ENCODE data around the gene PCDH9.

PCDH9 gene

DNA sequence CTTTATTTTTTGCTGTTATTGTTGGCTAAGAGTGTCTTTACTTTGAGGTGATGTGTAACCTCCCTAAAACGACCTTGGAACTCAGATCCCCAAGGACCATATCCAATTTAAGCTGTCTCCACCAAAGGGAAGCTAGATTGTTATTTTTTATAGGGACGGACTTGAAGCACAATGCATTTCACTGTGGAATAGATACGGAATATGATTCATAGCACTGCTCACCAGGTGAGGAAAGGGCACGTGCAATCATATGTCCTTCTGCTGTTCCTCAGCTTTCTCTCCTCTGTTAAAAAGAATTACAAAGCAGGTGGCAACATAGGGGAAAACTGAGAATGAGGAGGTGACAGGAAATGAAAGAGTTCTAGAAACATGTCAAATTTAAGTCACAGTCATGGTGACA lies 679.0 kb downstream of the PCDH9 start:
- no peak for DNase-seq (ENCODE audit: low spot score)
- TF ChIP-seq, protein P1, sequence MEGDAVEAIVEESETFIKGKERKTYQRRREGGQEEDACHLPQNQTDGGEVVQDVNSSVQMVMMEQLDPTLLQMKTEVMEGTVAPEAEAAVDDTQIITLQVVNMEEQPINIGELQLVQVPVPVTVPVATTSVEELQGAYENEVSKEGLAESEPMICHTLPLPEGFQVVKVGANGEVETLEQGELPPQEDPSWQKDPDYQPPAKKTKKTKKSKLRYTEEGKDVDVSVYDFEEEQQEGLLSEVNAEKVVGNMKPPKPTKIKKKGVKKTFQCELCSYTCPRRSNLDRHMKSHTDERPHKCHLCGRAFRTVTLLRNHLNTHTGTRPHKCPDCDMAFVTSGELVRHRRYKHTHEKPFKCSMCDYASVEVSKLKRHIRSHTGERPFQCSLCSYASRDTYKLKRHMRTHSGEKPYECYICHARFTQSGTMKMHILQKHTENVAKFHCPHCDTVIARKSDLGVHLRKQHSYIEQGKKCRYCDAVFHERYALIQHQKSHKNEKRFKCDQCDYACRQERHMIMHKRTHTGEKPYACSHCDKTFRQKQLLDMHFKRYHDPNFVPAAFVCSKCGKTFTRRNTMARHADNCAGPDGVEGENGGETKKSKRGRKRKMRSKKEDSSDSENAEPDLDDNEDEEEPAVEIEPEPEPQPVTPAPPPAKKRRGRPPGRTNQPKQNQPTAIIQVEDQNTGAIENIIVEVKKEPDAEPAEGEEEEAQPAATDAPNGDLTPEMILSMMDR (IDR thresholded peaks at IDR 0.05; ENCODE audit: extremely low read depth, missing control alignments), result no peak

DNA sequence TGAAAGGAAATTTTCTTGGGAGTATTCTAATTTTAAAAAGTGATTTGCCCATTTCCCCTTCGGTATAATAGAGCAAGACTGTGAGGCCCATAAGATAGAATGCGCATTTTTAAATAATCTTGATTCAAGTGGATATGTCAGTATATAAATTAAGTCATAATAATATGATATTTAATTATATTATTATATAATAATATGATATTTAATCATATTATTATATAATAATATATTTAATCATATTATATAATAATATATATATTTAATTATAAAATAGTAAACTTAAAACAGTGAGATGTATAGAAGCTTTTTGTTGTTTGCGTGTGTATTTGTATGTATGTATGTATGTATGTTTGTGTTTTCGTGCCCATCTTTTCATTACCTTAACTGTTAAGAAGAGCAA lies 682.5 kb downstream of the PCDH9 start:
- DNase-seq (ENCODE audit: low spot score), result no peak
- TF ChIP-seq, protein P1 (IDR thresholded peaks at IDR 0.05; ENCODE audit: extremely low read depth, missing control alignments), result no peak

DNA sequence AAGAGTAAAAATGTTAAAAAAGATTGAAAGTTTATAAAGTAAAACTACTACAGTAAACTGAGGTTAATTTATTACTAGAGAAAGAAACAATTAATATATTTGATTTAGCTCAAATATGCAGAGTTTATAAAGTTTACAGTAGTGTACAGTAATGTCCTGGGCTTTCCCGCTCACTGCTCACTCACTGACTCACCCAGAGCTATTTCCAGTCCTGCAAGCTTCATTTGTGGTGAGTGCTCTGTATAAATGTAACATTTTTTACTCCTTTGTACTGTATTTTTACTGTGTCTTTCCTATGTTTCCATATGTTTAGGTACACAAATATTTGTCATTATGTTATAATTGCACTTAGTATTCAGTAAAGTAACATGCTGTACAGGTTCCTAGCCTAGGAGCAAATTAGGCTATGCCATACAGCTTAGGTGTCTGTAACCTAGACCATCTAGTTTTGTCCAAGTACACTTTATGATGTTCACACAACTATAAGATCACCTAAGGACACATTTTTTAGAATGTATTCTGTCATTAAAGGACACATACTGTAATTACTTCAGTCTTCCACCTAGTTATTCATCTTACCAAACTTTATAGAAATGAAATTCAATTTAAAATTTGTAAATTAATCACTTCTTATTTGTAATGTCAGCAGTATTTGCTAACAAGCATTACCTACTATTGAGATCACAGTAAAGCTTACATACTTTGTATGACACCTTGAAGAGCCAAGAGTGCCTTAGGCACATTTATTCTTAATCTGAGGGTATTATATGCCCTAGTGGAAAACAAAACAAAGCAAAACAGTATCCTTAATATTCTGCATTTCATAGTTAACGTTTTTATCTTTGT lies 683.4 kb downstream of the PCDH9 start:
- no peak for DNase-seq (ENCODE audit: low spot score)
- TF ChIP-seq, protein P1 (IDR thresholded peaks at IDR 0.05; ENCODE audit: extremely low read depth, missing control alignments), result no peak

DNA sequence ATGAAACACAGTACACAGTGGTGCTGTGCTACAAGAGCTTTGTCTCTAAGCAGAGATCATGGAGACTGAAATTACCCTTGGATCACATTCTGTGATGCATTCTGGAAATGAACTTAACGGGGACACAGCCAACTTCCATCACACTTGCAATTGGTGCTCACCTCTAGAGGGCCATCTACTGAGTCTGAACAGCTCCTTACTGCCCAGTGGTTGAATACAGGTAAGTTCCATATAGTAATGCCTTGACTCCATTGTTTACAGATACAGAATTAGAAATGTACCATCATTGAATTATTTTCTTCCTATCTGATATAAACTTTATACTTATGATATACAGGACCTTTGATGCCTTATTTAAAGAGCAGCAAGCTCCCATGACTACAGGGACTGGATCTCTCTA lies 686.4 kb downstream of the PCDH9 start:
- no peak for DNase-seq (ENCODE audit: low spot score)
- TF ChIP-seq, protein P1 (IDR thresholded peaks at IDR 0.05; ENCODE audit: extremely low read depth, missing control alignments), result peak; percentile 9

DNA sequence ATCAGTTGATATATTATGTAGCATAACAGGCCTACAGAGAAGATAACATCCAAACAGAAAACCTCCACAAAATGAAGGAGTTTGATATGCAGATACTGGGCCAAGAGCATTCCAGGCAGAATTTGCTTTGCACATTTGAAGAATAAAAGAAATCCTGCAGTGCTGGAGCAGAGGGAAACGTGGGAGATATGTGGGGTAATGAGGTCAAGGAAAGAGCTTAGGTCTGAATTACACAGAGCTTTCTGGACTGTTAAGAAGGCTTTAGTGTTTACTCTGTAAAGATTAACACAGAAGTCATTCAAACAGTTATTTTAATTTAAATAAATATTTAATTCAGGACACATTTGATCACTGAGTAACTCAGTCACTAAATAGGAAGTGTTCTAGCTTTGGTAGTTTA lies 692.7 kb downstream of the PCDH9 start:
- no peak for DNase-seq (ENCODE audit: low spot score)
- TF ChIP-seq, protein P1 (IDR thresholded peaks at IDR 0.05; ENCODE audit: extremely low read depth, missing control alignments), result no peak

DNA sequence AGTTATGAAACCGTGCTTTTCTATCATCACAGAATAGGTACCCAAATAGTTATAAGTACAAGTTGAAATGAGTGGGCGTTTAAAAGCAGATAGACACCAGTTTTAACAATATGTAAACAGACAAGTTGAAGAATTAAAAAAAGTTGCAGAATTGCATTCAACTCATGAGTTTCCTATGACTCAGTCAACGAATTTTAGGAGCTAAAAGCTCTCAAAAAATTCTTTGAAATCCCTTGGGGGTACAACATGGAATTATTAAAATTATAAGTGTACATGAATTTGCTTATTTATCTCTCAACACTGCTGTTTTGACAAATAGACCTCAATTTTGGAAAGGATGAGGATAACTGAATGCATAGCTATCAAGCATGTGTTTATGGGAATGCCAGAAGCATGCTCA lies 693.4 kb downstream of the PCDH9 start:
- TF ChIP-seq, protein P1 (IDR thresholded peaks at IDR 0.05; ENCODE audit: extremely low read depth, missing control alignments), result no peak
- DNase-seq (ENCODE audit: low spot score), result no peak

DNA sequence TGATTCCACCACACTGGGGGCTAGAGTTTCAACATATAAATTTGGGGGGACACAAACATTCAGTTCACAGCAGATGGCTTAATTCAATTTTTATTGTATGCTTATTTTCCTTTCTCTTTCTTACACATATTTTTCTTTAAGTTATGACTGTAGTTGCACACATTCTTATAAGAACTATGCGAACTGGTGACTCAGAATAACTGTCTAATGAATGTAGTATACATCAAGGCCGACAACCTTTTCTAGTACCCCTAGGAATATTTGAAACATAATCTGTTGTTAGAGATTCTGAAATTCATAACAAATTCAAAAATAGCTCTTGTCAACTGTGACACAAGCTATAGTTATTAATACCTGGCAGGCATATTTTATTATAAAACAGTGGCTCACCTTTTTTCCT lies 695.6 kb downstream of the PCDH9 start:
- DNase-seq (ENCODE audit: low spot score), result no peak
- TF ChIP-seq, protein P1 (IDR thresholded peaks at IDR 0.05; ENCODE audit: extremely low read depth, missing control alignments), result no peak

Measured in GM20000 (cell line).